ENCODE results near the gene SNRPD3.
"Not testable (repeated sequence)": the region's sequence is repeated elsewhere in the genome, so short reads cannot be mapped to it uniquely, and the experiment has no call there.

SNRPD3 gene

GRCh38 chr22:24592851-24593558 lies 37.2 kb downstream of the SNRPD3 start, which contains the start of gene LRRC75B:
Gene LRRC75B, minus strand, starts transcription at chr22:24593073. Its CDS starts 34 bp downstream, at chr22:24593039.
- DNase-seq, result peak; percentile 90

- not testable (repeated sequence) for DNase-seq
Observed at GRCh38 chr22:24593559-24593835, 37.7 kb downstream of the SNRPD3 start.

- DNase-seq, result no peak
Observed at GRCh38 chr22:24593836-24594568, 38.2 kb downstream of the SNRPD3 start.

GRCh38 chr22:24594569-24595120 lies 38.8 kb downstream of the SNRPD3 start:
- no peak for DNase-seq

- DNase-seq, result no peak
Observed at GRCh38 chr22:24595228-24595627, 39.4 kb downstream of the SNRPD3 start.

GRCh38 chr22:24595863-24596262 lies 40.1 kb downstream of the SNRPD3 start:
- no peak for DNase-seq

- DNase-seq, result not testable (repeated sequence)
Observed at GRCh38 chr22:24597076-24597475, 41.3 kb downstream of the SNRPD3 start.

- DNase-seq, result no peak
Observed at GRCh38 chr22:24599514-24599913, 43.7 kb downstream of the SNRPD3 start.

GRCh38 chr22:24599958-24600715 lies 44.3 kb downstream of the SNRPD3 start:
- DNase-seq, result not testable (repeated sequence)

- no peak for DNase-seq
Observed at GRCh38 chr22:24601217-24602104, 45.7 kb downstream of the SNRPD3 start.

- DNase-seq, result not testable (repeated sequence)
Observed at GRCh38 chr22:24602105-24602749, 46.4 kb downstream of the SNRPD3 start.

- not testable (repeated sequence) for DNase-seq
Observed at GRCh38 chr22:24602847-24603769, 47.3 kb downstream of the SNRPD3 start, which contains the start of gene GGT1. Gene GGT1, plus strand, starts transcription at chr22:24603193. Its CDS starts 7,889 bp downstream, at chr22:24611082.

GRCh38 chr22:24603770-24604629 lies 48.2 kb downstream of the SNRPD3 start:
- not testable (repeated sequence) for DNase-seq

GRCh38 chr22:24606340-24606739 lies 50.5 kb downstream of the SNRPD3 start:
- not testable (repeated sequence) for DNase-seq

GRCh38 chr22:24607429-24607983 lies 51.7 kb downstream of the SNRPD3 start:
- DNase-seq, result not testable (repeated sequence)

- DNase-seq, result not testable (repeated sequence)
Observed at GRCh38 chr22:24608327-24608726, 52.5 kb downstream of the SNRPD3 start.

GRCh38 chr22:24609888-24610287 lies 54.1 kb downstream of the SNRPD3 start:
- DNase-seq, result not testable (repeated sequence)

- not testable (repeated sequence) for DNase-seq
Observed at GRCh38 chr22:24614794-24615193, 59.0 kb downstream of the SNRPD3 start.

GRCh38 chr22:24621244-24621643 lies 65.4 kb downstream of the SNRPD3 start:
- not testable (repeated sequence) for DNase-seq
